Keratinocyte (primary cell): Measurements from ENCODE around the gene HDAC1. TPM values are rescaled to one million over a fixed set of nuclear protein-coding genes. Genes with fewer than 3 reads are reported as not detected.

ENCODE experiments used
- DNase-seq: peaks from one replicate; pipeline ENCODE4 v3.0.0-alpha.2; 2011; ENCODE audit warnings: low read depth, missing footprints, low spot score
- FAIRE-seq: peaks from 2 replicates; lab custom pipeline; 2011; peaks lifted over from hg19 to GRCh38; lab: Jason Lieb, UNC
- H2AFZ ChIP-seq: 2 replicates; pipeline ENCODE4 v1.6.0; 2012; ENCODE audit warnings: low read length, control low read depth, inconsistent platforms; ENCODE audit not compliant: control insufficient read depth
- H3K27ac ChIP-seq: 2 replicates; pipeline ENCODE4 v1.5.1; 2011; ENCODE audit warnings: low read length; ENCODE audit not compliant: control insufficient read depth, insufficient read depth
- H3K27me3 ChIP-seq: 3 replicates; pipeline ENCODE4 v1.6.0; 2011; ENCODE audit warnings: low read length; ENCODE audit not compliant: control insufficient read depth, insufficient read depth; ENCODE audit errors: extremely low read depth
- H3K36me3 ChIP-seq, 2 experiments: 2 replicates in 1 of 2; 3 replicates in 1 of 2; pipeline ENCODE4 v1.5.1; 2011; ENCODE audit warnings: low read length in 2 of 2, mild to moderate bottlenecking in 1 of 2; ENCODE audit not compliant: control insufficient read depth in 2 of 2, insufficient read depth in 2 of 2; ENCODE audit errors: extremely low read depth in 1 of 2
- H3K4me1 ChIP-seq: 3 replicates; pipeline ENCODE4 v1.5.1; 2011; ENCODE audit warnings: low read length; ENCODE audit not compliant: control insufficient read depth, insufficient read depth; ENCODE audit errors: extremely low read depth
- H3K4me2 ChIP-seq: 3 replicates; pipeline ENCODE4 v1.6.0; 2011; ENCODE audit warnings: low read depth, low read length; ENCODE audit not compliant: control insufficient read depth, insufficient read depth; ENCODE audit errors: extremely low read depth
- H3K4me3 ChIP-seq, 3 experiments: fragments of 200-600 bp in 1 of 3; sonication (generic) in 1 of 3; 2 replicates in 2 of 3; 3 replicates in 1 of 3; pipeline ENCODE4 v1.5.1; 2011 to 2016; ENCODE audit warnings: low read length in 3 of 3, mild to moderate bottlenecking in 3 of 3, control low read depth in 2 of 3, inconsistent platforms in 1 of 3, low read depth in 1 of 3, mixed read lengths in 1 of 3, mixed run types in 1 of 3, moderate library complexity in 1 of 3; ENCODE audit not compliant: control insufficient read depth in 2 of 3, insufficient read depth in 2 of 3; ENCODE audit errors: extremely low read depth in 1 of 3
- H3K79me2 ChIP-seq: 2 replicates; pipeline ENCODE4 v1.6.0; 2012; ENCODE audit warnings: low read length; ENCODE audit not compliant: control insufficient read depth, insufficient read depth
- H3K9ac ChIP-seq: 3 replicates; pipeline ENCODE4 v1.6.0; 2011; ENCODE audit warnings: low read length; ENCODE audit not compliant: control insufficient read depth, insufficient read depth; ENCODE audit errors: extremely low read depth
- H3K9me1 ChIP-seq: 3 replicates; pipeline ENCODE4 v1.6.0; 2011; ENCODE audit warnings: low read length; ENCODE audit not compliant: control insufficient read depth, insufficient read depth; ENCODE audit errors: extremely low read depth
- H3K9me3 ChIP-seq: 2 replicates; pipeline ENCODE4 v1.5.1; 2012; ENCODE audit warnings: low read depth, low read length; ENCODE audit not compliant: control insufficient read depth
- H4K20me1 ChIP-seq: 3 replicates; pipeline ENCODE4 v1.6.0; 2011; ENCODE audit warnings: low read length; ENCODE audit not compliant: control insufficient read depth, insufficient read depth; ENCODE audit errors: extremely low read depth
- EZH2 ChIP-seq: IDR thresholded peaks from one replicate; pipeline ENCODE4 v1.6.1; 2012; ENCODE audit warnings: inconsistent platforms, mild to moderate bottlenecking, low read length, moderate library complexity
- dilution Hi-C: fragments of 300-500 bp; cut with MboI; formaldehyde crosslinking; loops from one replicate; pipeline ENCODE4 v1.7.0; 2020; ENCODE audit warnings: low sequenced_read_pairs; ENCODE audit not compliant: extremely low pct_ligation_motif_present
- polyA plus RNA-seq, 5 experiments: library from polyadenylated mRNA; depleted of rRNA in 3 of 5; stranded (reverse) in 3 of 5; stranded (forward) in 1 of 5; unstranded in 1 of 5; fragments of >200 nt; gene quantifications; 1 replicate in 1 of 5; 2 replicates in 3 of 5; 3 replicates in 1 of 5; pipeline versions ENCODE4 v1.2.1 to v1.2.3, GENCODE V29; 2011 to 2012; ENCODE audit warnings: missing spikeins in 2 of 5, low read depth in 1 of 5, low replicate concordance in 1 of 5
- TF ChIP-seq, protein P1 (sequence below), 3 experiments: IDR thresholded peaks in 1 of 3; conservative IDR thresholded peaks in 1 of 3; optimal IDR thresholded peaks in 1 of 3; 2 replicates in 2 of 3; 3 replicates in 1 of 3; pipeline versions ENCODE3 to v1.5.1; 2011; ENCODE audit warnings: low read length in 3 of 3, mild to moderate bottlenecking in 3 of 3, moderate library complexity in 2 of 3, control low read depth in 1 of 3, inconsistent platforms in 1 of 3; ENCODE audit not compliant: insufficient read depth in 2 of 3; ENCODE audit errors: extremely low read depth in 1 of 3

Gene HDAC1
- polyA plus RNA-seq, 1 donor (not counting 4 experiments of a cell fraction or from before 2014, with no cell fraction given), result 198 TPM

DNA sequence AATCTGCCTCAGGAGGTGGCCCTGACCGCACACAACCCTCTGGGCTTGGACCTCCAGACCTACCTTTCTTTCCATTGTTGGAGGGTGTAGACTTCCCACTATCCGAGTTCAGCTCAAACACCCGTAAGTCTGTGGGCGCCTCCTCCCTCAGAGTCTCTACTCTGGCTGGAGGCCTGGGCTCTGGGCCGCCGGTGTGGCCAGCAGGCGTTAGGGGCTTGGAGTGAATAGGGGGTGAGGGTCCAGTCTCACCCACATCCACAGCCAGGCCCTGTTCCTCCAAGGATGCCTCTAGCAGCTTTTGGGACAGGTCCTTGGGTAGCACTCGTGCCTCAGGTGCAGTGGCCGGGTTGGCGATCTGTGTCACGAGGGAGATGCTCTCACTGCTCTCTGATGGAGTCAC, 84.3 kb downstream of the HDAC1 start:
- no peak overlapping the region for H3K4me3 ChIP-seq
- no peak for TF ChIP-seq EZH2
- TF ChIP-seq, protein P1, sequence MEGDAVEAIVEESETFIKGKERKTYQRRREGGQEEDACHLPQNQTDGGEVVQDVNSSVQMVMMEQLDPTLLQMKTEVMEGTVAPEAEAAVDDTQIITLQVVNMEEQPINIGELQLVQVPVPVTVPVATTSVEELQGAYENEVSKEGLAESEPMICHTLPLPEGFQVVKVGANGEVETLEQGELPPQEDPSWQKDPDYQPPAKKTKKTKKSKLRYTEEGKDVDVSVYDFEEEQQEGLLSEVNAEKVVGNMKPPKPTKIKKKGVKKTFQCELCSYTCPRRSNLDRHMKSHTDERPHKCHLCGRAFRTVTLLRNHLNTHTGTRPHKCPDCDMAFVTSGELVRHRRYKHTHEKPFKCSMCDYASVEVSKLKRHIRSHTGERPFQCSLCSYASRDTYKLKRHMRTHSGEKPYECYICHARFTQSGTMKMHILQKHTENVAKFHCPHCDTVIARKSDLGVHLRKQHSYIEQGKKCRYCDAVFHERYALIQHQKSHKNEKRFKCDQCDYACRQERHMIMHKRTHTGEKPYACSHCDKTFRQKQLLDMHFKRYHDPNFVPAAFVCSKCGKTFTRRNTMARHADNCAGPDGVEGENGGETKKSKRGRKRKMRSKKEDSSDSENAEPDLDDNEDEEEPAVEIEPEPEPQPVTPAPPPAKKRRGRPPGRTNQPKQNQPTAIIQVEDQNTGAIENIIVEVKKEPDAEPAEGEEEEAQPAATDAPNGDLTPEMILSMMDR (optimal IDR thresholded peaks at IDR 0.05 in 1 of 3, IDR thresholded peaks at IDR 0.05 in 1 of 3, conservative IDR thresholded peaks at IDR 0.05 in 1 of 3; ENCODE audit: extremely low read depth in 1 of 3, insufficient read depth in 2 of 3, low read length in 3 of 3), result no peak
- H3K9me3 ChIP-seq, result no peaks in the 10 kb centered on the region
- dilution Hi-C loops, result no loop called here
- no peaks in the 10 kb centered on the region for H3K27me3 ChIP-seq
- no peak overlapping the region for H3K27ac ChIP-seq
- DNase-seq (no peak), FAIRE-seq (no peak)
- no peak overlapping the region for H3K9ac ChIP-seq
- no peaks in the 10 kb centered on the region for H3K4me1 ChIP-seq
- no peak overlapping the region for H3K4me2 ChIP-seq
- peaks cover 52 to 62% of the 10 kb centered on the region in 2 experiments for H3K36me3 ChIP-seq
- no peaks in the 10 kb centered on the region for H4K20me1 ChIP-seq
- no peaks in the 10 kb centered on the region for H3K79me2 ChIP-seq
- no peak overlapping the region for H2AFZ ChIP-seq
- no peaks in the 10 kb centered on the region for H3K9me1 ChIP-seq

- Histone ChIP-seq H4K20me1 (no peaks in the 10 kb centered on the region), H2AFZ (no peak overlapping the region), H3K9ac (no peak overlapping the region), H3K27me3 (no peaks in the 10 kb centered on the region), H3K36me3 (peaks cover 43 to 57% of the 10 kb centered on the region in 2 experiments), H3K4me3 (no peak overlapping the region), H3K79me2 (no peaks in the 10 kb centered on the region), H3K4me2 (no peak overlapping the region), H3K9me3 (no peaks in the 10 kb centered on the region), H3K27ac (no peak overlapping the region), H3K4me1 (no peaks in the 10 kb centered on the region), H3K9me1 (no peaks in the 10 kb centered on the region)
- TF ChIP-seq, protein P1 (optimal IDR thresholded peaks at IDR 0.05 in 1 of 3, IDR thresholded peaks at IDR 0.05 in 1 of 3, conservative IDR thresholded peaks at IDR 0.05 in 1 of 3; ENCODE audit: extremely low read depth in 1 of 3, insufficient read depth in 2 of 3, low read length in 3 of 3), result no peak
- no peak for TF ChIP-seq EZH2
- FAIRE-seq, result no peak
- dilution Hi-C loops, result no loop called here
- DNase-seq, result no peak
Observed at GRCh38 chr1:32377541-32378220, 85.8 kb downstream of the HDAC1 start.
